Measurements from ENCODE around the gene TSPEAR.
"Not testable (repeated sequence)": the region's sequence is repeated elsewhere in the genome, so short reads cannot be mapped to it uniquely, and the experiment has no call there.

Gene TSPEAR

DNA sequence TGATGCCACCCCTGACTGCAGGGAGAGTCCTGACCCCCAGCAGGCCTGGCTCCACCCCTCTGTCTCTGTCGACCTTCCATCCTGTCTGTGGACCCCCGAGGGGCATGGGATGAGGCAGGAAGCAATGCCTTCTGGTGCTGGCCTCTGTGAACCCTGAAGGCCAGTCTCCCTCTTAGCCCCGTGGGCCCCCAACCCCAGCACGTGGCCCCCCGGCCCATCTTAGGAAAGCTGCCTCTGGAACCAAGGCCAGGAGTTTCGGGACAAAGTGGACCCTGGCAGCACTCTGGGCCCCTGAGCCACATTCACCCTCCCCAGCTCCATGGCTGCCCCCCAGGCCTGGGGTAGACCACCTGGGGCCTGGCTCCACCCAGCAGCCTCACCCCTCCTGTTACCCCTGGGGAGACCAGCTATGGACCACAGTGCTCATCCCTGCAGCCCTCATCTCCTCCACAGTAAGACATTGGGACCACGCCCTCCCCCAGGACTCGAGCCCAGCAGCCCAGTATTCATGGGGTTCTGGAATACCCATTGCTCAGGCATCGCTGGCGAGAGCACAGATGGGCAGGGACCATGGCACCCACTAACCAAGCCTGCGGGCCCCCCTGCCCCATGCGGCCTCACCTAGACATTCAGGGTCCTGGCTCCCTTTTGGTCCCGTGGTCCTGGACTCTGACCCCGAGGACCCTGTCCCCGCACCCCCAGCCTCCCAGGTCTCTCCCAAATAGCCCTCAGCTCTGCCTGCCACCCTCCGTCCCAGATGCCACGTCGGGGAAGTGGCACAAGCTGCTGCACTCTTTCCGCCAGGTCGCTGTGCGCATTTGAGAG, 72.7 kb downstream of the TSPEAR start:
- DNase-seq; H3K36me3 Mint-ChIP-seq (ENCODE audit: low read depth); H3K4me3 Mint-ChIP-seq; H3K4me1 Mint-ChIP-seq (ENCODE audit: low read depth); H3K27ac Mint-ChIP-seq; H3K27me3 Mint-ChIP-seq: not testable (repeated sequence)
- peaks cover 24% of the 10 kb centered on the region for H3K9me3 Mint-ChIP-seq

GRCh38 chr21:44637851-44638348, 73.5 kb downstream of the TSPEAR start:
- H3K9me3 Mint-ChIP-seq: peaks cover 20% of the 10 kb centered on the region
- not testable (repeated sequence) for H3K27me3 Mint-ChIP-seq; H3K27ac Mint-ChIP-seq; DNase-seq; H3K4me1 Mint-ChIP-seq (ENCODE audit: low read depth); H3K36me3 Mint-ChIP-seq (ENCODE audit: low read depth); H3K4me3 Mint-ChIP-seq

- no peak within 1 kb of the TSS for H3K27ac Mint-ChIP-seq
These were observed 74.1 kb downstream of the TSPEAR start, which contains the start of gene KRTAP10-10 for GRCh38 chr21:44637018-44637850. TSS of gene KRTAP10-10 (plus strand) at chr21:44637356. CDS start at chr21:44637418, 62 bp downstream.

DNA sequence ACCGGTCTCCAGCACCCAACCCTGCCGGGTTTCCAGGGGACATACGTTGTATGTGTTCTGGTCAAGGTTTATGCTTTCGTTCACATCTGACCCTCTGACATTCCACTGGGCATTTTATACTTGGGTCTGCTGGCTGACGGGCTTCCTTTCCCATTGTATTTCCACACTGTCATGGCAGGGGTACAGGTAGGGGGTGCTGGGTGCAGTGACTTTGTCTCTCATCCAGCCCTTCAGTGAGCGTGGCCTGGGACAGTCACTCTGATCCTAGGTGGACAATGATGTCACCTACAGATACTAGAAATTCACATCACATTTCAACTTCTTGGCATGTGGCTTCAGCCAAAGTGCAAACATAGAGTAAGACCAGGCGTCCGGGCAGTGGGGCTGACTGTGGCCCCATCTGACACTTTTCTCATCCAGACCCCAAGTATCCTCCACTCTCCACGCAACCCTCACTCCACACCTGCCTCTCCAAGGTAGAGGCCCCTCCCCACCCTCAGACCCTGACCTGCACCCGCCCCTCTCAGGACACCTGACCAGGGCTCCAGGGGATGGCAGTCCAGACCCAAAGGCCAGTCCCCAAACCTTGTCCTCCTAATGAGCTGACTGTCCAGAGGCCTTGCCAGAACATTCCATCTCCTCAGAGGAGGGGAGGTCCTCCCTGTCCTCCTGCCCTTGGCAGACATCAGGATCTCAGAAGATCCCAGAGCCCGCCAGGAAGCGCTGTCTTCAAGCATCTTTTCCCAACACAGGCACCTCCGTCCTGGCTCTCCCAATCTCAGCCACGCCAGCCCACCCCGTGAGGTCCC, 75.0 kb downstream of the TSPEAR start:
- H3K27ac Mint-ChIP-seq: no peak overlapping the region
- H3K36me3 Mint-ChIP-seq (ENCODE audit: low read depth): no peaks in the 10 kb centered on the region
- peaks cover 22% of the 10 kb centered on the region for H3K9me3 Mint-ChIP-seq
- no peaks in the 10 kb centered on the region for H3K4me1 Mint-ChIP-seq (ENCODE audit: low read depth)
- H3K27me3 Mint-ChIP-seq: peaks cover 9% of the 10 kb centered on the region
- DNase-seq: no peak
- H3K4me3 Mint-ChIP-seq: no peak overlapping the region

More at GRCh38 chr21:44637018-44637850, 74.1 kb downstream of the TSPEAR start, which contains the start of gene KRTAP10-10:
- Mint-ChIP-seq H3K4me1 (ENCODE audit: low read depth) (no peaks in the 10 kb centered on the region), H3K9me3 (peaks cover 19% of the 10 kb centered on the region), H3K36me3 (ENCODE audit: low read depth) (no peaks in the 10 kb centered on the region), H3K4me3 (no peak within 1 kb of the TSS), H3K27me3 (peaks cover 9% of the 10 kb centered on the region)
- DNase-seq: no peak

- H3K36me3 Mint-ChIP-seq (ENCODE audit: low read depth): peaks cover 3% of the 10 kb centered on the region
- no peak overlapping the region for H3K4me3 Mint-ChIP-seq
- H3K9me3 Mint-ChIP-seq: peaks cover 28% of the 10 kb centered on the region
- DNase-seq: no peak
- H3K4me1 Mint-ChIP-seq (ENCODE audit: low read depth): peaks cover 18% of the 10 kb centered on the region
- no peak overlapping the region for H3K27ac Mint-ChIP-seq
- no peaks in the 10 kb centered on the region for H3K27me3 Mint-ChIP-seq
These were observed 79.3 kb downstream of the TSPEAR start for GRCh38 chr21:44632067-44632466.

DNA sequence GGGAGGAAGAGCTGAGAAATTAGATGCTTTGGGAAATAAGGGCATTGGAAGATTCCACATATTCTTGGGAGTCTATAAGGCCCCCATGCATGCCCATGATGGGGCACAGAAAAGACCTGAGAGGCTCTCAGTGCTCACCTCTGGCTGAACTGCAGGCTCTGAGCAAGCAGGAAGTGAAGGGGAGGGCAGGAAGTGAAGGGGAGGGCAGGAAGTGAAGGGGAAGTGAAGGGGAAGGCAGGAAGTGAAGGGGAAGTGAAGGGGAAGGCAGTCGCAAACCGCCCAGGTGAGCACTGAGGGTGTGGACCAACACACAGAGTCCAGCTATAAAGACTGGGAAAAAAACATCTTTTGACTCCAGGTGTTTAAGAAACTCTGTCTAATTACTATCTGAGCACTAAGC, 80.9 kb downstream of the TSPEAR start:
- Mint-ChIP-seq H3K36me3 (ENCODE audit: low read depth) (peaks cover 3% of the 10 kb centered on the region), H3K27ac (peak overlapping the region; percentile 66), H3K9me3 (peaks cover 28% of the 10 kb centered on the region), H3K4me1 (ENCODE audit: low read depth) (peaks cover 20% of the 10 kb centered on the region), H3K27me3 (no peaks in the 10 kb centered on the region), H3K4me3 (no peak overlapping the region)
- DNase-seq: peak; percentile 28

GRCh38 chr21:44628707-44629391, 82.5 kb downstream of the TSPEAR start:
- Mint-ChIP-seq H3K4me3 (no peak overlapping the region), H3K9me3 (peaks cover 41% of the 10 kb centered on the region), H3K4me1 (ENCODE audit: low read depth) (peaks cover 20% of the 10 kb centered on the region), H3K36me3 (ENCODE audit: low read depth) (peaks cover 3% of the 10 kb centered on the region), H3K27ac (no peak overlapping the region), H3K27me3 (no peaks in the 10 kb centered on the region)
- no peak for DNase-seq

DNA sequence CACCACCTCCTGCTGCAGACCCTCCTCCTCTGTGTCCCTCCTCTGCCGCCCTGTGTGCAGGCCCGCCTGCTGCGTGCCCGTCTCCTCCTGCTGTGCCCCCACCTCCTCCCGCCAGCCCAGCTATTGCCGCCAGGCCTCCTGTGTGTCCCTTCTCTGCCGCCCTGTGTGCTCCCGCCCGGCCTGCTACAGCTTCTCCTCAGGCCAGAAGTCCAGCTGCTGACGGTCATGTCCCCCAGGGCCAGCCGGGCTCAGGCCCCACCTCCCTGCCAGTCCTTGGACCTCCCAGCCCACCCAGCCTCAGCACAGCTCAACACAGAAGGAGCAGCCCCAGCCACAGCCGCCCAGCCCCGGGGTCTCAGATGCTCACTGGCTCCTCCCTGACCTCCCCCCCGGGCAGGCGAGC, 83.5 kb downstream of the TSPEAR start:
- not testable (repeated sequence) for H3K4me3 Mint-ChIP-seq

GRCh38 chr21:44627181-44627822, 84.1 kb downstream of the TSPEAR start:
- H3K27me3 Mint-ChIP-seq; H3K4me3 Mint-ChIP-seq; DNase-seq; H3K27ac Mint-ChIP-seq; H3K36me3 Mint-ChIP-seq (ENCODE audit: low read depth): not testable (repeated sequence)
- Mint-ChIP-seq H3K9me3 (peaks cover 51% of the 10 kb centered on the region), H3K4me1 (ENCODE audit: low read depth) (peaks cover 20% of the 10 kb centered on the region)

More for the DNA sequence above, 83.5 kb downstream of the TSPEAR start:
- not testable (repeated sequence) for H3K36me3 Mint-ChIP-seq (ENCODE audit: low read depth); DNase-seq; H3K27me3 Mint-ChIP-seq; H3K27ac Mint-ChIP-seq
- Mint-ChIP-seq H3K9me3 (peaks cover 47% of the 10 kb centered on the region), H3K4me1 (ENCODE audit: low read depth) (peaks cover 20% of the 10 kb centered on the region)

GRCh38 chr21:44626673-44627143, 84.7 kb downstream of the TSPEAR start, which contains the start of gene KRTAP10-9:
TSS of gene KRTAP10-9 (plus strand) at chr21:44627093. CDS start at chr21:44627172, 79 bp downstream.
- H3K4me1 Mint-ChIP-seq (ENCODE audit: low read depth): peaks cover 20% of the 10 kb centered on the region
- peak; percentile 15 for DNase-seq
- H3K27ac Mint-ChIP-seq: no peak within 1 kb of the TSS
- peaks cover 50% of the 10 kb centered on the region for H3K9me3 Mint-ChIP-seq
- H3K27me3 Mint-ChIP-seq: no peaks in the 10 kb centered on the region
- no peak within 1 kb of the TSS for H3K4me3 Mint-ChIP-seq
- H3K36me3 Mint-ChIP-seq (ENCODE audit: low read depth): peaks cover 3% of the 10 kb centered on the region

DNA sequence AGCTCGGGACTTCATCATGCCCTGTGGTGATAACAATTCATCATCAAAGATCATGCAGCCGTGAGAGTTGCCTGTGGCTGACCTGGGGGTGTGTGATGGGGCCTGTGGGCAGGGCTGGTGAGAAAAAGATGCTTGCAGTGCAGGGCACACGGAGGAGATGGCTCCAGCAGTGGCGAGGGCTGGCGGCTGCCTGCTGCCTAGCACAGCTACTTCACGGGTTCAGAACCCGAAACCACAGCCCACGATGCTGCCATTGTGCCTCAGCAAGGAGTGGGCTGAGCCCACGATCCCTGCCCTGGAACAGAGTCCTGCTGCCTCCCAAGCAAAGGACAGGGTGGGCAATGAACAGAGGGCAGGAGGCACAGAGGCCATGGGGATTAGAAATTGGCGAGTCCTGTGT, 85.1 kb downstream of the TSPEAR start:
- peak; percentile 27 for DNase-seq
- H3K9me3 Mint-ChIP-seq: peaks cover 49% of the 10 kb centered on the region
- H3K4me1 Mint-ChIP-seq (ENCODE audit: low read depth): peaks cover 20% of the 10 kb centered on the region
- peaks cover 3% of the 10 kb centered on the region for H3K36me3 Mint-ChIP-seq (ENCODE audit: low read depth)
- H3K4me3 Mint-ChIP-seq: no peak overlapping the region
- no peak overlapping the region for H3K27ac Mint-ChIP-seq
- H3K27me3 Mint-ChIP-seq: no peaks in the 10 kb centered on the region

GRCh38 chr21:44625756-44626155, 85.6 kb downstream of the TSPEAR start:
- Mint-ChIP-seq H3K9me3 (peaks cover 46% of the 10 kb centered on the region), H3K4me3 (no peak overlapping the region), H3K4me1 (ENCODE audit: low read depth) (peaks cover 20% of the 10 kb centered on the region), H3K27ac (no peak overlapping the region), H3K27me3 (no peaks in the 10 kb centered on the region), H3K36me3 (ENCODE audit: low read depth) (peaks cover 2% of the 10 kb centered on the region)
- DNase-seq: no peak

DNA sequence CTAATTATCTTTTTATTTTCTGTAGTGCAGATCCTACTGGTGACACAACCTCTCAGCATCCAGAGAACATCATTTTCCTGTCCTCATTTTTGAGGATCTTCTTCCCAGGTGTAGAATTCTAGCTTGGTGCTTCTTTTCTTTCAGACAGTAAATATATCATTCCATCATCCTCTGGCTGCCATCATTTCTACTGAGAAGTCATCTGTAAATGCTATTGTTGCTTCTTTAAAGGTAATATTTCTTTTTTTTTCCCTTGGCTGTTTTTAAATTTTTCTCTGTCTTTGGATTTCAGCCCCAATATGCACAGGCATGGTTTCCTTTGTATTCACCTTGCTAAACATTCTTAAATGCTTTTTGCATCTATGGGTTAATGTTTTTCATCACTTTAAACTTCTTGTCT, 87.8 kb downstream of the TSPEAR start:
- H3K27ac Mint-ChIP-seq: no peak overlapping the region
- no peak overlapping the region for H3K4me3 Mint-ChIP-seq
- no peaks in the 10 kb centered on the region for H3K27me3 Mint-ChIP-seq
- DNase-seq: no peak
- H3K4me1 Mint-ChIP-seq (ENCODE audit: low read depth): peaks cover 17% of the 10 kb centered on the region
- H3K9me3 Mint-ChIP-seq: peaks cover 52% of the 10 kb centered on the region
- H3K36me3 Mint-ChIP-seq (ENCODE audit: low read depth): peaks cover 21% of the 10 kb centered on the region
